NCI-H748 (cell line): ENCODE measurements around the gene LRRC17.

Experiments used
- DNase-seq: peaks from one replicate; lab custom pipeline; 2025; ENCODE audit not compliant: unreplicated experiment; lab: John Stamatoyannopoulos, UW

The LRRC17 gene

GRCh38 chr7:102912742-102913141 lies at the start of gene LRRC17:
LRRC17 (plus strand) TSS chr7:102913000; CDS start chr7:102933914, 20,914 bp downstream.
- peak; percentile 79 for DNase-seq

- no peak for DNase-seq
Measured at GRCh38 chr7:102864958-102865357, 47.8 kb upstream of the LRRC17 start.

GRCh38 chr7:102866535-102867215 lies 46.1 kb upstream of the LRRC17 start:
- DNase-seq, result no peak

GRCh38 chr7:102869195-102869594 lies 43.6 kb upstream of the LRRC17 start:
- DNase-seq, result no peak

GRCh38 chr7:102872460-102872859 lies 40.3 kb upstream of the LRRC17 start:
- DNase-seq, result no peak

- DNase-seq, result no peak
Measured at GRCh38 chr7:102873470-102874165, 39.2 kb upstream of the LRRC17 start.

GRCh38 chr7:102874166-102874829 lies 38.5 kb upstream of the LRRC17 start:
- no peak for DNase-seq

GRCh38 chr7:102874966-102875365 lies 37.8 kb upstream of the LRRC17 start:
- DNase-seq, result no peak

- no peak for DNase-seq
Measured at GRCh38 chr7:102875700-102876295, 37.0 kb upstream of the LRRC17 start.

GRCh38 chr7:102883098-102883860 lies 29.5 kb upstream of the LRRC17 start:
- DNase-seq, result no peak

- no peak for DNase-seq
Measured at GRCh38 chr7:102888561-102889233, 24.1 kb upstream of the LRRC17 start.

- DNase-seq, result no peak
Measured at GRCh38 chr7:102889851-102890250, 22.9 kb upstream of the LRRC17 start.

GRCh38 chr7:102890292-102890970 lies 22.4 kb upstream of the LRRC17 start:
- no peak for DNase-seq

GRCh38 chr7:102890971-102891692 lies 21.7 kb upstream of the LRRC17 start:
- DNase-seq, result no peak

- no peak for DNase-seq
Measured at GRCh38 chr7:102891693-102892261, 21.0 kb upstream of the LRRC17 start.

GRCh38 chr7:102892631-102893278 lies 20.0 kb upstream of the LRRC17 start:
- no peak for DNase-seq

GRCh38 chr7:102895602-102896001 lies 17.2 kb upstream of the LRRC17 start:
- no peak for DNase-seq

- no peak for DNase-seq
Measured at GRCh38 chr7:102896585-102896984, 16.2 kb upstream of the LRRC17 start.
